WI38 (cell line): ENCODE measurements around the gene SYTL1.
"Not testable (repeated sequence)": the region's sequence is repeated elsewhere in the genome, so short reads cannot be mapped to it uniquely, and the experiment has no call there.

Source experiments
- H3K4me3 ChIP-seq: 2 replicates; pipeline ENCODE4 v1.5.1; 2011; ENCODE audit warnings: low read depth, mild to moderate bottlenecking, control low read depth, low read length
- TF ChIP-seq, protein P1 (sequence below): IDR thresholded peaks from 2 replicates; pipeline ENCODE4 v1.5.1; 2012; ENCODE audit warnings: low read depth, mild to moderate bottlenecking, control low read depth, low read length

The SYTL1 gene

DNA sequence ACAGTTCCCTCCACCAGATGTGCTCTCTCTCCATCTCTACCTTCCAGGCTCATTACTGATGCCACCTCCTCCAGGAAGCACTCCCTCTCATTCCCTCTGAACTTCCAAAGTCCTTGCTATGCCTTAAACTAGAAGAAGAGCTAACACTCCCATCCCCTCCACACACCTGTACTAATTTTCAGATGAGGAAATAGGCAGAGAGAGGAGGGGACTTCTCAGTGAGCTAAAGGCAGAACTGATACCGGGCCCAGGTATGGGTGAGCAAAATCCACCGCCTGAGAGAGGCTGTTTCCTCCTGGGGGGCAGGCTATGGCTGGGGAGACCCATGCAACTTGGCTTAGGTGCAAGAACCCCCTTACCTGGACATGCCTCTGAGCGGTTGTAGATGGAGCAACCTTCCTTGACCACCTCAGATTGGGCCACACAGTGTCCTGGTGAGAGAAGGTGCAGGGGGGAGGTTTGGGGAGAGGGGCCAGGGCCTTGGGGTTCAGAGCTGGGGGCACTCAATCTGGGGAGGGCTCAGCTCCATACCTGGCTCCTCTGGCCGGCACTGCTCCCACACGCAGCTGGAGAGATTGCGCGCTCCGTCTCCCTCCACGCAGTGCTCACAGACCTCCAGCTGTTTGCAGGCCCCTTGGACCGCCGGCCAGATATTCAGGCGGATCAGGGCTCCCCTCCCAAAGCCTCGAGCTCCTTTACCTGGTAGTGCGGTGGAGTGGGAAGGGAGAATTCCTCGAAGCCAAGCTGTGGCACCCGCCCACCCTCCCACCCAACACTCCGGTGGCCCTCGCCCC, 40.3 kb downstream of the SYTL1 start:
- TF ChIP-seq, protein P1, sequence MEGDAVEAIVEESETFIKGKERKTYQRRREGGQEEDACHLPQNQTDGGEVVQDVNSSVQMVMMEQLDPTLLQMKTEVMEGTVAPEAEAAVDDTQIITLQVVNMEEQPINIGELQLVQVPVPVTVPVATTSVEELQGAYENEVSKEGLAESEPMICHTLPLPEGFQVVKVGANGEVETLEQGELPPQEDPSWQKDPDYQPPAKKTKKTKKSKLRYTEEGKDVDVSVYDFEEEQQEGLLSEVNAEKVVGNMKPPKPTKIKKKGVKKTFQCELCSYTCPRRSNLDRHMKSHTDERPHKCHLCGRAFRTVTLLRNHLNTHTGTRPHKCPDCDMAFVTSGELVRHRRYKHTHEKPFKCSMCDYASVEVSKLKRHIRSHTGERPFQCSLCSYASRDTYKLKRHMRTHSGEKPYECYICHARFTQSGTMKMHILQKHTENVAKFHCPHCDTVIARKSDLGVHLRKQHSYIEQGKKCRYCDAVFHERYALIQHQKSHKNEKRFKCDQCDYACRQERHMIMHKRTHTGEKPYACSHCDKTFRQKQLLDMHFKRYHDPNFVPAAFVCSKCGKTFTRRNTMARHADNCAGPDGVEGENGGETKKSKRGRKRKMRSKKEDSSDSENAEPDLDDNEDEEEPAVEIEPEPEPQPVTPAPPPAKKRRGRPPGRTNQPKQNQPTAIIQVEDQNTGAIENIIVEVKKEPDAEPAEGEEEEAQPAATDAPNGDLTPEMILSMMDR: no peak
- H3K4me3 ChIP-seq: no peak overlapping the region

DNA sequence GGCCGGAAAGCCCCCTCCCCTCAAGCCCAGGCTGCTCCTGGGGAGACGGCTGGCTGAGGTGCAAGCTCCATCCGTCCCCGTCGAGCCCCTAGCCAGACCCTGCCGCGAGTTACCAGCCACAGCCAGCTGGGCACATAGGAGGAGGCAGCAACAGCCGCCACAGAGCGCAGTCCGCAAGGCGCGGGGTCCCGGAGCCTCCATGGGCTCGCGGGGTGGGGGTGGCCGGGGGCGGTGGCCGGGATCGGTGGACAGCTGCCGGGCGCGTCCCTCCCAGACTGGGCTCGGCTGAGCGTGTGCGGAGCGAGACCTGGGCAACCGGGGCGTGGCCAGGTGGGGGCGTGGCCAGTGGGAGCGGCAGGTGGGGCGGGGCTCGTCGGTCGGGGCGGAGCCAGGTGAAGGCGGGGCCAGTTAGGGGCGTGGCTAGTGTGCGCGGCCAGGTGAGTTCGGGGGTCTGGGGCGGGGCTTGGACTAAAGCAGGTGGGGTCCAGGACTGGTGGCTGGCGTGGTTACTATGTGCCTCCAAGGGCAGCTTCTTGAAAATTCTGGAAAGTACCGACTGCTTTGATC, 41.3 kb downstream of the SYTL1 start, which contains the start of gene CD164L2:
Gene CD164L2 (minus strand): TSS at position 295 of the 567 bp plus-strand sequence. CDS start 94 bp downstream, at position 201.
- H3K4me3 ChIP-seq: no peak within 1 kb of the TSS
- TF ChIP-seq, protein P1: no peak

DNA sequence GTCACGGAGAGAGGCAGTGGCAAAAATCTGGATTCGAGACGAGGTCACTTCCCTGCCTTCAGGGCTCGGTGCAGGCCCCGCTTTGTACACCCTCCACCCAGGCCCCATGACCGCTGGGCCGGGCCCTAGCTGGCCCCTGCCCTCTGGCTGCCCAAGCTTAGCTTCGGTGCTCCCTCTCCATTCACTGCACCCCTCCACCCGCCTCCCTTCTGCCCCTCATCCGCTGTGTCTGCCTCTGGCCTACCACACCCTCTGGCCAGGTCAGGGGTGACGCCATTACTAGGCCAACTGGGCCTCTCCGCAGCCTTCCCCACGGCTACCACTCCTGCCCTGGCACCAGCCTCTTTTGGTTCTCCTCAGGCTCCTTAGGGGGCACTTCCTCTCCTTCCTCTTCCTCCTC, 41.8 kb downstream of the SYTL1 start:
- no peak overlapping the region for H3K4me3 ChIP-seq
- TF ChIP-seq, protein P1: no peak

DNA sequence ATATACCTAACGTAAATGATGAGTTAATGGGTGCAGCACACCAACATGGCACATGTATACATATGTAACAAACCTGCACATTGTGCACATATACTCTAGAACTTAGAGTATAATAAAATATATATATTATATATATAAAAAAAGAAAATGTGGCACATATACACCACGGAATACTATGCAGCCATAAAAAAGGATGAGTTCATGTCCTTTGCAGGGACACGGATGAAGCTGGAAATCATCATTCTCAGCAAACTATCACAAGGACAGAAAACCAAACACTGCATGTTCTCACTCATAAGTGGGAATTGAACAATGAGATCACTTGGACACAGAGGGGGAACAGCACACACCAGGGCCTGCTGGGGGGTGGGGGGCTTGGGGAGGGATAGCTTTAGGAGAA, 43.0 kb downstream of the SYTL1 start:
- H3K4me3 ChIP-seq: not testable (repeated sequence)

DNA sequence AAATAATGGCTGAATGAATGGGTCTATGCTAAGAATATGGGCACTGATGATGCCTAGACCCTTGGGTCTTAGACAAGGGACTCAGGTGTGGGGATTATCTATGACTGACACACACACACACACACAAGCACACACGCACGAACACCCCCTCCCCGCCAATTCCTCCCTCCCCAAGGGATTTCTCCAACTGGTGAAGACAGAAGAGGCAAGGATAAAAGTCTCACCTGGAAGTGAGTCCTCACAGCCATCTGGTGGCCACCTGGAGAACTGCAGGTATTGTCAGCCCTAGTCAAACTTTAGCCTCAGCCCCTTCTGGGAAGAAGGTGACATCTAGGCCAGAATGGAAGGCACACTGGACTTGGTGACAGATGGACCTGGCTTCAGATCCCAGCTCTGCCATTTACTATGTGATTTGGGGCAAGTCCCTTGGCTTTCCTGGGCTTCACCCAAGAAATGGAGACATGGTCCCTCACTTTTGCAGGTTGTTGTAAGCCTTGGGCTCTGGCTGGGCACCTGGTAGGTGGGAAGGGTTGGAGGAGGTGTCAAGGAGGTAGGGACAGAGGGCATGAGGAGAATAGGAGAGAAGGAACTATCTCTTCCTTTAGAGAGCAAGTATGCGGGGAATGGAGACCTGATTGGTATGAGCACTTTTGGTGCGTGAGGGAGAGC, 46.6 kb downstream of the SYTL1 start:
- no peak overlapping the region for H3K4me3 ChIP-seq
- TF ChIP-seq, protein P1: peak; percentile 93

DNA sequence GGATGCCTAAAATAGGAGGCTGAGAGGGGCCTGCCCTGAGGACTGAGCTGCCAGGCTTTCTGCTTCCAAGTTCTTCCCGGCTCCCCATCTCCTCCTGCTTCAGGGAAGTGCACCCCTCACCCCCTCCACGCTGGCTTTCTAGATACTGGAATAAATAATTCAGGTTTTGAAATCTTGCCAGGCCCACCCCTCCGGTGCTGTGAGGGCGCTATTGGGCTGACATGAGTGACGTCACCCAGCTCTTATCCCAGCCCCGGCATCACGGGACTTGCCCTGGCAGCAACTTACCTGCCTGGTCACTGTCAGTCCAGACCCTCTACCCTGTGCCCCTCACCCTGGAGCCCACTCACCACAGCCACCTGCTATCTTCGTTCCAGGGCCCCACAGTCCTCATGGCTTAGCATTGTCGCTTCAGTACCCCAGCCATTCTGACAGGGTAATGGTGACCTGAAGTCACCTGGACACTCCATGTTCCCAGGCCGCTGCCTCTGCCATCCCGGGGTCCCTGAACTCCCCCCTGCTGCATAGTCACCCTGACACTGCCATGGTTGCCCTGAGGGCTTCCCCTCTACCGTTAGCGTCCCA, 49.8 kb downstream of the SYTL1 start:
- TF ChIP-seq, protein P1: no peak

DNA sequence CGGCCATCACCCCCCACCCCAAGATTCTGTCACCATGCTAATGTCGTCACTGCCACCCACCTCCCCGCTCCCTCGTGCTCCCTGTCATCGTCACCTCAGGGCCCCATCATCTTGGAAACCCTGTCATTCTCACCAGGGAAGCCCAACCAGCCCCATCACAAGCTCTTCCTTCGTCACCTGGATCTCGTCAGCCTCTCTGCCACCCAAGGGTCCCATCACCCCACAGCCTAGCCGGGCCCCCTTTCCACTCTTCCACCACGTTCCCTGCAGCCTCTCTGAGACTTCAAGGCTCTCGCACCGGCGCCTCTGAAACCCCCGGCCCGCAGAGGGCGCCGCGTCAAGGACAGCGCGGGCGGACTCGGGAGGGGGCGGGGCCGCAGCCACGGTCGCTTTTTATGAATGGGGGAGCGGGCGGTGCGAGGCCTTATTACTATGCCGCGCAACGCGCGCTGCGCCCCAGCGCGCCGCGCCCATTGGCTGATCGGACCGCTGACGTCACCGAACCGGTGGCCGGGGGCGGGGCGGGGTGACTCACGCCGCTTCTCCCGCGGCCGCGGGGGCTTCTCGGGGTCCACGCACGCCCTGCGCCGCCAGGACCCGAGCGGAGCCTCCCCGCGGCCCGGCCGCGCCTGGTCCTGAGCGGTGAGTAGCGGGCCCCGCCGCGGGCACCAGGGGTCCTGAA, 50.4 kb downstream of the SYTL1 start, which contains the start of gene GPR3:
Gene GPR3 (plus strand): TSS at position 527 of the 682 bp plus-strand sequence. CDS start 1,177 bp downstream, outside the sequence.
- H3K4me3 ChIP-seq: peak within 1 kb of the TSS; percentile 87
- TF ChIP-seq, protein P1: peak; percentile 52

More for the DNA sequence above, 49.8 kb downstream of the SYTL1 start:
- H3K4me3 ChIP-seq: peak overlapping the region; percentile 48
